PC-3 (cell line): ENCODE measurements around the gene LCA5L.

Experiments
- EZH2phosphoT487 ChIP-seq: fragments of 300-600 bp; sonication (generic); IDR thresholded peaks from 2 replicates; pipeline ENCODE4 v1.6.1; 2018; ENCODE audit warnings: mild to moderate bottlenecking, antibody characterized with exemption, low read length, borderline replicate concordance
- TF ChIP-seq, protein P1 (sequence below): fragments of 300-600 bp; sonication (generic); conservative IDR thresholded peaks from 2 replicates; pipeline ENCODE4 v1.5.1; 2017; ENCODE audit warnings: antibody characterized with exemption, low read depth, mild to moderate bottlenecking, low read length

DNA sequence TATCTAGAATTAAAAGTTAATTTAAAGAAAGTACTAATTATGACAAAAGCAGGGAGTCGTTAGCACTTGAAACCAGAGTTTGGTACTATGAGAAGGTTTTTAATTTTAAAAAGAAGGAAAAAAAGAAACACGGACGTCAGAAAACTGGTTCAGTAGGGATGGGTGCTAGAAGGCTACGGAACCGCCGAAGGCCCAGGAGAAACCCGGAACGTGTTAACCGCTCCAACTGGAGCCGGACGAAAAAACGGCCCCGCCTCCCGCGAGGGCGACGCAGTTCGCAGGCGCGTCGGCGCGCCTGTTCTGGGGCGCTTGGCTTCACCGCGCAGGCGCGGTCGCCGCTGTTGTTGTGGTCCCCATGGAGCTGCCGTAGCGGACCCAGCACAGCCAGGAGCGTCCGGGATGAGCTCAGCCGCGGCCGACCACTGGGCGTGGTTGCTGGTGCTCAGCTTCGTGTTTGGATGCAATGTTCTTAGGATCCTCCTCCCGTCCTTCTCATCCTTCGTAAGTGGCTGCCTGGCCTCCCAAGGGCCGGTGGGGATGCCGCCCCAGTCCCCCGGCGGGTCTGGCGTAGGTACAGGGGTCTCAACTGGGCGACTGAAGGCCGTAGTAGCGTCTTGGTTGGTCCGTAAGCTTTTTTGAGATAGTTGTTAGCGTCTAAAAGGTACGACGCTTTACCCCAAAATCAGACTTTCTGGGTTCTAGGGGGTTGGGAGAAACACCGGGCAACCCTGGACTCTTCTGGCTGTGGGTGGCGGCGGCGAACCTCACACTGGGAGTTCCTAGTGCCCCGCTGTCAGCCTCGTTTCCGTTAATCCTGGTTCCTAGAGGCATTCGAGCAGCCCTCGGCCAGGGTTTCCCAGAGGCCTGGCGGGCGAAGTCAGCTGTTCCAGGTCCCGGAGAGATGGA lies 65.3 kb downstream of the LCA5L start:
- TF ChIP-seq, protein P1, sequence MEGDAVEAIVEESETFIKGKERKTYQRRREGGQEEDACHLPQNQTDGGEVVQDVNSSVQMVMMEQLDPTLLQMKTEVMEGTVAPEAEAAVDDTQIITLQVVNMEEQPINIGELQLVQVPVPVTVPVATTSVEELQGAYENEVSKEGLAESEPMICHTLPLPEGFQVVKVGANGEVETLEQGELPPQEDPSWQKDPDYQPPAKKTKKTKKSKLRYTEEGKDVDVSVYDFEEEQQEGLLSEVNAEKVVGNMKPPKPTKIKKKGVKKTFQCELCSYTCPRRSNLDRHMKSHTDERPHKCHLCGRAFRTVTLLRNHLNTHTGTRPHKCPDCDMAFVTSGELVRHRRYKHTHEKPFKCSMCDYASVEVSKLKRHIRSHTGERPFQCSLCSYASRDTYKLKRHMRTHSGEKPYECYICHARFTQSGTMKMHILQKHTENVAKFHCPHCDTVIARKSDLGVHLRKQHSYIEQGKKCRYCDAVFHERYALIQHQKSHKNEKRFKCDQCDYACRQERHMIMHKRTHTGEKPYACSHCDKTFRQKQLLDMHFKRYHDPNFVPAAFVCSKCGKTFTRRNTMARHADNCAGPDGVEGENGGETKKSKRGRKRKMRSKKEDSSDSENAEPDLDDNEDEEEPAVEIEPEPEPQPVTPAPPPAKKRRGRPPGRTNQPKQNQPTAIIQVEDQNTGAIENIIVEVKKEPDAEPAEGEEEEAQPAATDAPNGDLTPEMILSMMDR, result no peak
- TF ChIP-seq EZH2phosphoT487, result no peak
